HG03196 (cell line): ENCODE results near the gene ITM2C.

Experiments used
- ATAC-seq: cut with Tn5 transposase; IDR thresholded peaks from one replicate; pipeline ENCODE4 v1.9.1; 2021; ENCODE audit not compliant: unreplicated experiment

The ITM2C gene

GRCh38 chr2:230905448-230906421 lies 41.0 kb downstream of the ITM2C start:
- ATAC-seq: no peak

- ATAC-seq: no peak
Measured at GRCh38 chr2:230906471-230907230, 41.9 kb downstream of the ITM2C start.

GRCh38 chr2:230907361-230908091 lies 42.8 kb downstream of the ITM2C start:
- ATAC-seq: no peak

GRCh38 chr2:230908092-230908594 lies 43.4 kb downstream of the ITM2C start:
- no peak for ATAC-seq

- ATAC-seq: no peak
Measured at GRCh38 chr2:230908595-230909191, 44.0 kb downstream of the ITM2C start.

GRCh38 chr2:230909841-230910545 lies 45.3 kb downstream of the ITM2C start:
- ATAC-seq: no peak

GRCh38 chr2:230910546-230911177 lies 45.9 kb downstream of the ITM2C start:
- ATAC-seq: no peak

- no peak for ATAC-seq
Measured at GRCh38 chr2:230912046-230912445, 47.3 kb downstream of the ITM2C start.

GRCh38 chr2:230912724-230913123 lies 48.0 kb downstream of the ITM2C start:
- ATAC-seq: no peak

GRCh38 chr2:230913406-230914143 lies 48.8 kb downstream of the ITM2C start:
- no peak for ATAC-seq

- no peak for ATAC-seq
Measured at GRCh38 chr2:230914886-230915285, 50.1 kb downstream of the ITM2C start.

GRCh38 chr2:230915319-230915718 lies 50.6 kb downstream of the ITM2C start:
- ATAC-seq: no peak

GRCh38 chr2:230916218-230916617 lies 51.5 kb downstream of the ITM2C start:
- no peak for ATAC-seq

GRCh38 chr2:230919240-230919639 lies 54.5 kb downstream of the ITM2C start:
- no peak for ATAC-seq

- ATAC-seq: no peak
Measured at GRCh38 chr2:230919681-230920080, 54.9 kb downstream of the ITM2C start.

- ATAC-seq: no peak
Measured at GRCh38 chr2:230920167-230920566, 55.4 kb downstream of the ITM2C start.

GRCh38 chr2:230921806-230922595 lies 57.3 kb downstream of the ITM2C start:
- ATAC-seq: no peak
